SK-N-SH treated with all-trans-retinoic acid at 6 μM for 48 hours (cell line): Measurements from ENCODE around the gene PARP14.
"Not testable (repeated sequence)": the region's sequence is repeated elsewhere in the genome, so short reads cannot be mapped to it uniquely, and the experiment has no call there.

Source experiments
- ATAC-seq: fragments of 200-7000 bp; cut with Tn5 transposase; 3 replicates; pipeline ENCODE4 v1.9.1; 2020; ENCODE audit warnings: mild to moderate bottlenecking, moderate library complexity
- ARNTL ChIP-seq: fragments of 450-650 bp; formaldehyde crosslinking; IDR thresholded peaks from 2 replicates; pipeline ENCODE4 v1.5.0; 2020; ENCODE audit warnings: low read depth, mild to moderate bottlenecking, moderate library complexity, borderline replicate concordance
- CSDC2 ChIP-seq: fragments of 250-450 bp; sonication (Bioruptor Pico); IDR thresholded peaks from 2 replicates; pipeline ENCODE4 v1.5.0; 2020; ENCODE audit warnings: mild to moderate bottlenecking, moderate library complexity
- ESRRG ChIP-seq: fragments of 250-450 bp; sonication (Bioruptor Pico); IDR thresholded peaks from 2 replicates; pipeline ENCODE4 v1.6.1; 2021; ENCODE audit warnings: mild to moderate bottlenecking
- GLIS3 ChIP-seq: fragments of 250-450 bp; sonication (Bioruptor Pico); IDR thresholded peaks from 2 replicates; pipeline ENCODE4 v1.5.0; 2020; ENCODE audit warnings: mild to moderate bottlenecking, moderate library complexity
- ISL1 ChIP-seq: fragments of 250-450 bp; sonication (Bioruptor Pico); IDR thresholded peaks from 2 replicates; pipeline ENCODE4 v2.1.2; 2022; ENCODE audit warnings: mild to moderate bottlenecking, moderate library complexity
- OSR1 ChIP-seq: fragments of 250-450 bp; sonication (Bioruptor Pico); IDR thresholded peaks from 2 replicates; pipeline ENCODE4 v1.8.0; 2022; ENCODE audit warnings: moderate library complexity, mild to moderate bottlenecking, inconsistent platforms
- PPARA ChIP-seq: fragments of 250-450 bp; sonication (Bioruptor Pico); IDR thresholded peaks from 2 replicates; pipeline ENCODE4 v1.5.0; 2020; ENCODE audit warnings: mild to moderate bottlenecking, borderline replicate concordance
- RARB ChIP-seq: fragments of 250-450 bp; sonication (Bioruptor Pico); IDR thresholded peaks from 2 replicates; pipeline ENCODE4 v1.8.0; 2021; ENCODE audit warnings: mild to moderate bottlenecking, moderate library complexity
- SNAI2 ChIP-seq: fragments of 250-450 bp; sonication (Bioruptor Pico); IDR thresholded peaks from 2 replicates; pipeline ENCODE4 v1.5.0; 2020; ENCODE audit warnings: mild to moderate bottlenecking, moderate library complexity
- TOX ChIP-seq: fragments of 250-450 bp; sonication (Bioruptor Pico); IDR thresholded peaks from 2 replicates; pipeline ENCODE4 v1.8.0; 2021; ENCODE audit warnings: mild to moderate bottlenecking, moderate library complexity, borderline replicate concordance
- ZFP3 ChIP-seq: fragments of 250-450 bp; sonication (Bioruptor Pico); IDR thresholded peaks from 2 replicates; pipeline ENCODE4 v1.5.0; 2020; ENCODE audit warnings: mild to moderate bottlenecking, moderate library complexity
- ZFP30 ChIP-seq: fragments of 450-650 bp; formaldehyde crosslinking; IDR thresholded peaks from 2 replicates; pipeline ENCODE4 v1.5.0; 2022; ENCODE audit warnings: mild to moderate bottlenecking, moderate library complexity
- ZNF565 ChIP-seq: fragments of 450-650 bp; formaldehyde crosslinking; conservative IDR thresholded peaks from 2 replicates; pipeline ENCODE4 v1.5.0; 2020; ENCODE audit warnings: low read depth, mild to moderate bottlenecking, moderate library complexity
- ZNF70 ChIP-seq: fragments of 450-650 bp; formaldehyde crosslinking; IDR thresholded peaks from 2 replicates; pipeline ENCODE4 v1.5.0; 2020; ENCODE audit warnings: mild to moderate bottlenecking, moderate library complexity
- ZNF8 ChIP-seq: fragments of 450-650 bp; formaldehyde crosslinking; IDR thresholded peaks from 2 replicates; pipeline ENCODE4 v1.5.0; 2020; ENCODE audit warnings: mild to moderate bottlenecking, moderate library complexity
- TF ChIP-seq, protein P1 (sequence below): fragments of 250-450 bp; sonication (Bioruptor Pico); IDR thresholded peaks from 2 replicates; pipeline ENCODE4 v1.5.1; 2020; ENCODE audit warnings: low read depth, mild to moderate bottlenecking, moderate library complexity
- TF ChIP-seq, protein P2 (sequence below): fragments of 250-450 bp; sonication (Bioruptor Pico); IDR thresholded peaks from 2 replicates; pipeline ENCODE4 v1.8.0; 2021; ENCODE audit warnings: low read depth, mild to moderate bottlenecking, moderate library complexity, borderline replicate concordance
- TF ChIP-seq, protein P3 (sequence below): fragments of 250-450 bp; sonication (Bioruptor Pico); IDR thresholded peaks from 2 replicates; pipeline ENCODE4 v1.5.1; 2021; ENCODE audit warnings: mild to moderate bottlenecking, moderate library complexity
- TF ChIP-seq, protein P4 (sequence below): fragments of 250-450 bp; sonication (Bioruptor Pico); IDR thresholded peaks from 2 replicates; pipeline ENCODE4 v1.5.0; 2020; ENCODE audit warnings: mild to moderate bottlenecking, moderate library complexity

Gene PARP14

DNA sequence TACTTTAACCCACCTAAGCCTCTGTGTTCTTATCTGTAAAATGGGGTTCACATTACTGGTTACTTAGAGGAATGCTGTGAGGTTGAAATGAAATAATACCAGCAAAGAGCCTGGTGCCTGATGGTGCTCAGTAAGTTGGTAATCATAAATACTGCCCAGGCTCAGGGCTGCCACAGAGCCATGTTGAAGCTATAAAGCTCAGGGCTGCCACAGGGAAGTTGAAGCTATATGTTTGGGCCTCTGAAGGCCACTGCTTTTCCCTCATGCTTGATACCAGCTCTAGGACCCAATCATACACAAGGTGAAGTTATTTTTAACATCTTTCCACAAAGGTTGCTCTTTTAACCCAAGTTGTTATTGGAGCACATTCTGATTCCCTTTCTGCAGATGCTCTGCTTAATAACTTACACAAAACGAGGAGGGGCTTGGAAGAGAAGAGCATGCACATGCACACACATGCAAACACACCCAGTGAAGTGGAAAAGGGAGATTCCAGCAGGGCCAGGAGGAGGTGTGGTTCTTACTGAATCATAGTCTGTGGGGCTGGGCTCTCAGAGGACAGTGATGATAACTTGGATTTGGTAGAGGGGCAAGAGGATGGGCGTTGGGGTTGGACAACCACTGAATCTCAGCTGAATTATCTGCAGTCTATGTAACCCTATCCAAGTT lies 17.4 kb downstream of the PARP14 start:
- TF ChIP-seq PPARA, result no peak
- TF ChIP-seq ZNF8, result no peak
- TF ChIP-seq ESRRG (CRISPR knock-in tag), result no peak
- TF ChIP-seq ZNF565, result no peak
- TF ChIP-seq CSDC2 (CRISPR knock-in tag), result no peak
- TF ChIP-seq, protein P1, sequence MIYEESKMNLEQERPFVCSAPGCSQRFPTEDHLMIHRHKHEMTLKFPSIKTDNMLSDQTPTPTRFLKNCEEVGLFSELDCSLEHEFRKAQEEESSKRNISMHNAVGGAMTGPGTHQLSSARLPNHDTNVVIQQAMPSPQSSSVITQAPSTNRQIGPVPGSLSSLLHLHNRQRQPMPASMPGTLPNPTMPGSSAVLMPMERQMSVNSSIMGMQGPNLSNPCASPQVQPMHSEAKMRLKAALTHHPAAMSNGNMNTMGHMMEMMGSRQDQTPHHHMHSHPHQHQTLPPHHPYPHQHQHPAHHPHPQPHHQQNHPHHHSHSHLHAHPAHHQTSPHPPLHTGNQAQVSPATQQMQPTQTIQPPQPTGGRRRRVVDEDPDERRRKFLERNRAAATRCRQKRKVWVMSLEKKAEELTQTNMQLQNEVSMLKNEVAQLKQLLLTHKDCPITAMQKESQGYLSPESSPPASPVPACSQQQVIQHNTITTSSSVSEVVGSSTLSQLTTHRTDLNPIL (CRISPR knock-in tag), result no peak
- no peak for TF ChIP-seq SNAI2 (CRISPR knock-in tag)
- TF ChIP-seq, protein P2, sequence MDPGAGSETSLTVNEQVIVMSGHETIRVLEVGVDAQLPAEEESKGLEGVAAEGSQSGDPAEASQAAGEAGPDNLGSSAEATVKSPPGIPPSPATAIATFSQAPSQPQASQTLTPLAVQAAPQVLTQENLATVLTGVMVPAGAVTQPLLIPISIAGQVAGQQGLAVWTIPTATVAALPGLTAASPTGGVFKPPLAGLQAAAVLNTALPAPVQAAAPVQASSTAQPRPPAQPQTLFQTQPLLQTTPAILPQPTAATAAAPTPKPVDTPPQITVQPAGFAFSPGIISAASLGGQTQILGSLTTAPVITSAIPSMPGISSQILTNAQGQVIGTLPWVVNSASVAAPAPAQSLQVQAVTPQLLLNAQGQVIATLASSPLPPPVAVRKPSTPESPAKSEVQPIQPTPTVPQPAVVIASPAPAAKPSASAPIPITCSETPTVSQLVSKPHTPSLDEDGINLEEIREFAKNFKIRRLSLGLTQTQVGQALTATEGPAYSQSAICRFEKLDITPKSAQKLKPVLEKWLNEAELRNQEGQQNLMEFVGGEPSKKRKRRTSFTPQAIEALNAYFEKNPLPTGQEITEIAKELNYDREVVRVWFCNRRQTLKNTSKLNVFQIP (CRISPR knock-in tag), result no peak
- TF ChIP-seq GLIS3 (CRISPR knock-in tag), result no peak
- no peak for TF ChIP-seq ZNF70 (CRISPR knock-in tag)
- TF ChIP-seq ZFP3 (CRISPR knock-in tag), result no peak
- TF ChIP-seq, protein P3, sequence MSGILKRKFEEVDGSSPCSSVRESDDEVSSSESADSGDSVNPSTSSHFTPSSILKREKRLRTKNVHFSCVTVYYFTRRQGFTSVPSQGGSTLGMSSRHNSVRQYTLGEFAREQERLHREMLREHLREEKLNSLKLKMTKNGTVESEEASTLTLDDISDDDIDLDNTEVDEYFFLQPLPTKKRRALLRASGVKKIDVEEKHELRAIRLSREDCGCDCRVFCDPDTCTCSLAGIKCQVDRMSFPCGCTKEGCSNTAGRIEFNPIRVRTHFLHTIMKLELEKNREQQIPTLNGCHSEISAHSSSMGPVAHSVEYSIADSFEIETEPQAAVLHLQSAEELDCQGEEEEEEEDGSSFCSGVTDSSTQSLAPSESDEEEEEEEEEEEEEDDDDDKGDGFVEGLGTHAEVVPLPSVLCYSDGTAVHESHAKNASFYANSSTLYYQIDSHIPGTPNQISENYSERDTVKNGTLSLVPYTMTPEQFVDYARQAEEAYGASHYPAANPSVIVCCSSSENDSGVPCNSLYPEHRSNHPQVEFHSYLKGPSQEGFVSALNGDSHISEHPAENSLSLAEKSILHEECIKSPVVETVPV (CRISPR knock-in tag), result no peak
- TF ChIP-seq, all 23 proteins: peak for 0
- ATAC-seq, result no peak

DNA sequence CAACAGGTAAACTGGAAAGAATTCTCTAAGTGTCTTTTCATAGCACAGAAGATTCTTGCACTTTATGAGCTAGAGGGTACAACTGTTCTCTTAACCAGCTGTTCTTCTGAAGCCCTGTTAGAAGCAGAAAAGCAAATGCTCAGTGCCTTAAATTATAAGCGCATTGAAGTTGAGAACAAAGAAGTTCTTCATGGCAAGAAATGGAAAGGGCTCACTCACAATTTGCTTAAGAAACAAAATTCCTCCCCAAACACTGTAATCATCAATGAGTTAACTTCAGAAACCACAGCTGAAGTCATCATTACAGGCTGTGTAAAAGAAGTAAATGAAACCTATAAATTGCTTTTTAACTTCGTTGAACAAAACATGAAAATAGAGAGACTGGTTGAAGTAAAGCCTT lies 19.6 kb downstream of the PARP14 start:
- TF ChIP-seq ZNF565 (no peak), ZFP30 (no peak), PPARA (no peak), TOX (CRISPR knock-in tag) (no peak), RARB (no peak), OSR1 (no peak), ISL1 (CRISPR knock-in tag) (no peak), ZFP3 (CRISPR knock-in tag) (no peak)
- TF ChIP-seq, protein P1 (CRISPR knock-in tag), result no peak
- TF ChIP-seq, protein P3 (CRISPR knock-in tag), result no peak
- TF ChIP-seq, protein P2 (CRISPR knock-in tag), result no peak
- no peak for ATAC-seq

DNA sequence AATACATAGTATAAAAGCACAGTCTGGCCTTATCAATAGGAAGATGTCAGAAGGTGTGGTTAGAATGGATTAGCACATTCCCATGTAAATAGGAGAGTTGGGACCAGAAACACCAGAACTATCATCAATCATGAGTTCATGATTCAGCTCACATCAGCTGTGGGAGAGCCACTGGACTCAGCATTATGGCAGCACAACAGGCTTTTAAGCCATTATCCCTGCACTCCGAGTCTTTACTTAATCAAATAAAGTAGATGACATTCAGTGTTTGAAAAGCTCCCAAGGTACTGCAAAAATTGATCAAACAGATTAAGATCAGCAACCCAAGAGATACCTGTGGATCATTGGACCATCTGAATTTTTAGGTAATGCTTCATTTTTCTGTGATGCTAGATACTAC lies 24.7 kb downstream of the PARP14 start:
- no peak for ATAC-seq
- no peak for TF ChIP-seq RARB

DNA sequence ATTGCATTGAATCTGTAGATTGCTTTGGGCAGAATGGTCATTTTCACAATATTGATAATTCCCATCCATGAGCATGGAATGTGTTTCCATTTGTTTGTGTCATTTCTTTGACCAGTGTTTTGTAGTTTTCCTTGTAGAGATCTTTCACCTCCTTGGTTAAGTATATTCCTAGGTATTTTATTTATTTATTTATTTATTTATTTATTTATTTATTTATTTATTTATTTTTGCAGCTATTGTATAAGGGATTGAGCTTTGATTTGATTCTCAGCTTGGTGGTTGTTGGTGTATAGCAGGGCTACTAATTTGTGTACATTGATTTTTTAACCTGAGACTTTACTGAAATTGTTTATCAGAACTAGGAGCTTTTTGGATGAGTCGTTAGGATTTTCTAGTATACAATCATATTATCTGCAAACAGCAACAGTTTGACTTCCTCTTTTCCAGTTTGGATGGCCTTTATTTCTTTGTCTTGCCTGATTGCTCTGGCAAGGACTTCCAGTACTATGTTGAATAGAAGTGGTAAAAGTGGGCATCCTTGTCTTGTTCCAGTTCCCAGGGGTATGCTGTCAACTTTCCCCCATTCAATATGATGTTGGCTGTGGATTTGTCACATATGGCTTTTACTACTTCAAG lies 30.1 kb downstream of the PARP14 start:
- not testable (repeated sequence) for ATAC-seq

DNA sequence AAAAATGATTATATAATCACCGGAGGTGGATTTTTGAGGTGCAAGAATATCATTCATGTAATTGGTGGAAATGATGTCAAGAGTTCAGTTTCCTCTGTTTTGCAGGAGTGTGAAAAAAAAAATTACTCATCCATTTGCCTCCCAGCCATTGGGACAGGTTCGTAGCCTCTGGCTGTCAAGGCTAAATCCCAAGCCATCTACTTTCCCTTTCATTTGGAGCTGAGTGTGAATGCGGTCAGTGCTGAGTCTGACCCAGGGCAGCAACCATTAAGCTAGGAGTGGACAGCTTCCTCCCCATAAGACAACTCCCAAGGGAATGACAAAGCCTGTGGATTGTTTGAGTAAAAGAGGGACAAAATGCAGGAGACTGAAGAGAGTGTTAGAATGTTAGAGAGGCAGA lies 33.6 kb downstream of the PARP14 start:
- TF ChIP-seq, protein P1 (CRISPR knock-in tag), result no peak
- no peak for TF ChIP-seq CSDC2 (CRISPR knock-in tag)
- TF ChIP-seq ARNTL (CRISPR knock-in tag), result no peak
- TF ChIP-seq ZNF70 (CRISPR knock-in tag), result no peak
- TF ChIP-seq ESRRG (CRISPR knock-in tag), result no peak
- TF ChIP-seq RARB, result no peak
- TF ChIP-seq, protein P4, sequence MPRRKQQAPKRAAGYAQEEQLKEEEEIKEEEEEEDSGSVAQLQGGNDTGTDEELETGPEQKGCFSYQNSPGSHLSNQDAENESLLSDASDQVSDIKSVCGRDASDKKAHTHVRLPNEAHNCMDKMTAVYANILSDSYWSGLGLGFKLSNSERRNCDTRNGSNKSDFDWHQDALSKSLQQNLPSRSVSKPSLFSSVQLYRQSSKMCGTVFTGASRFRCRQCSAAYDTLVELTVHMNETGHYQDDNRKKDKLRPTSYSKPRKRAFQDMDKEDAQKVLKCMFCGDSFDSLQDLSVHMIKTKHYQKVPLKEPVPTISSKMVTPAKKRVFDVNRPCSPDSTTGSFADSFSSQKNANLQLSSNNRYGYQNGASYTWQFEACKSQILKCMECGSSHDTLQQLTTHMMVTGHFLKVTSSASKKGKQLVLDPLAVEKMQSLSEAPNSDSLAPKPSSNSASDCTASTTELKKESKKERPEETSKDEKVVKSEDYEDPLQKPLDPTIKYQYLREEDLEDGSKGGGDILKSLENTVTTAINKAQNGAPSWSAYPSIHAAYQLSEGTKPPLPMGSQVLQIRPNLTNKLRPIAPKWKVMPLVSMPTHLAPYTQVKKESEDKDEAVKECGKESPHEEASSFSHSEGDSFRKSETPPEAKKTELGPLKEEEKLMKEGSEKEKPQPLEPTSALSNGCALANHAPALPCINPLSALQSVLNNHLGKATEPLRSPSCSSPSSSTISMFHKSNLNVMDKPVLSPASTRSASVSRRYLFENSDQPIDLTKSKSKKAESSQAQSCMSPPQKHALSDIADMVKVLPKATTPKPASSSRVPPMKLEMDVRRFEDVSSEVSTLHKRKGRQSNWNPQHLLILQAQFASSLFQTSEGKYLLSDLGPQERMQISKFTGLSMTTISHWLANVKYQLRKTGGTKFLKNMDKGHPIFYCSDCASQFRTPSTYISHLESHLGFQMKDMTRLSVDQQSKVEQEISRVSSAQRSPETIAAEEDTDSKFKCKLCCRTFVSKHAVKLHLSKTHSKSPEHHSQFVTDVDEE, result no peak
- no peak for TF ChIP-seq SNAI2 (CRISPR knock-in tag)
- no peak for TF ChIP-seq GLIS3 (CRISPR knock-in tag)
- ATAC-seq, result no peak
